PFSK-1 (cell line): ENCODE measurements around the gene FOXC1.

Experiments
- FOXP2 ChIP-seq: optimal IDR thresholded peaks from 2 replicates; pipeline ENCODE3; 2011; ENCODE audit warnings: borderline replicate concordance, control low read depth, inconsistent platforms; ENCODE audit not compliant: insufficient read depth; ENCODE audit errors: extremely low read length, extremely low read depth
- POLR2AphosphoS5 ChIP-seq: IDR thresholded peaks from 2 replicates; pipeline ENCODE4 v1.6.1; 2012; ENCODE audit warnings: low read depth, mild to moderate bottlenecking, control low read depth, low read length, moderate library complexity
- REST ChIP-seq, 2 experiments: IDR thresholded peaks; 2 replicates each; pipeline versions ENCODE4 v1.6.1 to v1.8.0; 2011 to 2012; ENCODE audit warnings: low read depth in 2 of 2, low read length in 2 of 2, control low read depth in 1 of 2, inconsistent platforms in 1 of 2, mild to moderate bottlenecking in 1 of 2, moderate library complexity in 1 of 2; ENCODE audit not compliant: insufficient read depth in 1 of 2
- SIN3A ChIP-seq: IDR thresholded peaks from 2 replicates; pipeline ENCODE4 v1.6.1; 2012; ENCODE audit warnings: mild to moderate bottlenecking, low read length, moderate library complexity, borderline replicate concordance; ENCODE audit not compliant: insufficient read depth
- TAF1 ChIP-seq: IDR thresholded peaks from 2 replicates; pipeline ENCODE4 v1.6.1; 2012; ENCODE audit warnings: low read length, control low read depth, borderline replicate concordance; ENCODE audit not compliant: insufficient read depth

The FOXC1 gene

GRCh38 chr6:1654054-1654453 is 44.3 kb downstream of the FOXC1 start:
- TF ChIP-seq SIN3A (no peak), TAF1 (no peak), FOXP2 (no peak), POLR2AphosphoS5 (no peak), REST (IDR thresholded peaks at IDR 0.05; ENCODE audit: insufficient read depth in 1 of 2, low read depth in 2 of 2, low read length in 2 of 2) (no peak)

GRCh38 chr6:1657116-1657770 is 47.5 kb downstream of the FOXC1 start:
- no peak for TF ChIP-seq REST (IDR thresholded peaks at IDR 0.05; ENCODE audit: insufficient read depth in 1 of 2, low read depth in 2 of 2, low read length in 2 of 2)
- TF ChIP-seq SIN3A = no peak
- TF ChIP-seq POLR2AphosphoS5 = no peak
- no peak for TF ChIP-seq FOXP2
- no peak for TF ChIP-seq TAF1

GRCh38 chr6:1657771-1658165 is 48.1 kb downstream of the FOXC1 start:
- TF ChIP-seq POLR2AphosphoS5 (no peak), REST (IDR thresholded peaks at IDR 0.05; ENCODE audit: insufficient read depth in 1 of 2, low read depth in 2 of 2, low read length in 2 of 2) (no peak), SIN3A (no peak), FOXP2 (no peak), TAF1 (no peak)

GRCh38 chr6:1658212-1659005 is 48.7 kb downstream of the FOXC1 start:
- no peak for TF ChIP-seq FOXP2
- TF ChIP-seq SIN3A = no peak
- TF ChIP-seq REST (IDR thresholded peaks at IDR 0.05; ENCODE audit: insufficient read depth in 1 of 2, low read depth in 2 of 2, low read length in 2 of 2) = no peak
- no peak for TF ChIP-seq POLR2AphosphoS5
- no peak for TF ChIP-seq TAF1

GRCh38 chr6:1659816-1660215 is 50.1 kb downstream of the FOXC1 start:
- TF ChIP-seq POLR2AphosphoS5 = no peak
- no peak for TF ChIP-seq TAF1
- no peak for TF ChIP-seq SIN3A
- TF ChIP-seq FOXP2 = no peak
- no peak for TF ChIP-seq REST (IDR thresholded peaks at IDR 0.05; ENCODE audit: insufficient read depth in 1 of 2, low read depth in 2 of 2, low read length in 2 of 2)
